22Rv1 (cell line): Measurements from ENCODE around the gene NMBR.

Experiments
- CTCF ChIP-seq: fragments of 450-650 bp; IDR thresholded peaks from 2 replicates; pipeline ENCODE4 v1.5.1; 2017; ENCODE audit warnings: mild to moderate bottlenecking
- ZFX ChIP-seq: fragments of 450-650 bp; IDR thresholded peaks from 2 replicates; pipeline ENCODE4 v1.6.1; 2017; ENCODE audit warnings: antibody characterized with exemption, borderline replicate concordance

DNA sequence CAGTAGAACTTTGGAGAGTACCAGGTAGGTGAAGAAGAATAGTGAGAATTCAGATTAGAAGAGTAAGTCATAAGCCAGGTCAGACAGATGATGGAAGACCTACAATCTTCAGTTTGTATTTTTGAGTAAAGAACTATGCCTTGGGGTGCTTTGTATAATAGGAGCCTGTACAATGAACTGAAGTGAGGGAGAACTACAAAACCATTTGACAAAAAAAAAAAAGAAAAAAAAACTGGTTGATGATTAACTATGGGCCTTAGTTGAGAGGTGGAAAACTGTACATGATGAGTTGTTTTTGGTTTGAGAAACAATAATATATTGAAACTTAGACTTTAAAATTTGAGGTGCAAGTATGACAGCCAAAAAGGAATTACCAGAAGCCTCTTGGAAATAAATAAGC is 25.8 kb upstream of the NMBR start:
- TF ChIP-seq CTCF (no peak), ZFX (no peak)
